T47D (cell line): ENCODE data around the gene DENND5A.

Experiments
- DNase-seq, 2 experiments: peaks; one replicate each; pipeline versions ENCODE4 v3.0.0 to v3.0.0-alpha.2; 2011 to 2012; ENCODE audit warnings: low read depth in 1 of 2, low spot score in 1 of 2
- JUND ChIP-seq: IDR thresholded peaks from 2 replicates; pipeline ENCODE4 v1.6.1; 2012; ENCODE audit warnings: low read depth
- in situ Hi-C: cut with HindIII; loops from 2 replicates; pipeline ENCODE4 v1.10.0; 2016; ENCODE audit warnings: low sequenced_read_pairs, low pct_unique_long_range_greater_than_20kb

DENND5A gene

GRCh38 chr11:9096427-9096826 lies 168.7 kb downstream of the DENND5A start:
- TF ChIP-seq JUND = no peak
- in situ Hi-C loops = no loop called here
- DNase-seq = no peak

GRCh38 chr11:9095421-9095820 lies 169.7 kb downstream of the DENND5A start:
- in situ Hi-C loops = no loop called here
- DNase-seq = no peak
- no peak for TF ChIP-seq JUND

GRCh38 chr11:9094420-9094819 lies 170.7 kb downstream of the DENND5A start:
- no peak for TF ChIP-seq JUND
- DNase-seq = no peak
- in situ Hi-C loops = no loop called here

- peak; percentile 45 to 55 for DNase-seq
- no peak for TF ChIP-seq JUND
- in situ Hi-C loops = no loop called here
Measured at GRCh38 chr11:9092853-9093778, 172.0 kb downstream of the DENND5A start.

GRCh38 chr11:9092072-9092471 lies 173.1 kb downstream of the DENND5A start:
- TF ChIP-seq JUND = no peak
- no peak for DNase-seq
- in situ Hi-C loops = no loop called here

GRCh38 chr11:9091044-9091922 lies 173.9 kb downstream of the DENND5A start, which contains the start of gene SCUBE2:
TSS of gene SCUBE2 (minus strand) at chr11:9091599. CDS start at chr11:9091528, 71 bp downstream.
- in situ Hi-C loops = no loop called here
- no peak for TF ChIP-seq JUND
- DNase-seq = peak; percentile 32 to 38

- TF ChIP-seq JUND = no peak
- no peak for DNase-seq
- in situ Hi-C loops = no loop called here
Measured at GRCh38 chr11:9090488-9091043, 174.6 kb downstream of the DENND5A start.

- no peak for TF ChIP-seq JUND
- in situ Hi-C loops = no loop called here
- peak in 1 of 2 experiments; percentile 21 for DNase-seq
Measured at GRCh38 chr11:9089636-9090035, 175.5 kb downstream of the DENND5A start.

GRCh38 chr11:9089061-9089460 lies 176.1 kb downstream of the DENND5A start:
- in situ Hi-C loops = no loop called here
- peak in 1 of 2 experiments; percentile 57 for DNase-seq
- TF ChIP-seq JUND = no peak
